Left ventricle myocardium superior (tissue), 1 donor: ENCODE measurements around the gene CRYBG1. TPM values are rescaled to one million over a fixed set of nuclear protein-coding genes. Genes with fewer than 3 reads are reported as not detected.
A peak's percentile ranks its signal among the peaks of the same experiment; 100 is the strongest.

ENCODE experiments used
- ATAC-seq: fragments of 200-7000 bp; cut with Tn5 transposase; one replicate; pipeline ENCODE4 v1.9.1; 2020; ENCODE audit warnings: mild to moderate bottlenecking, moderate library complexity
- DNase-seq: peaks from one replicate; pipeline ENCODE4 v3.0.0-alpha.2; 2020
- intact Hi-C: fragments of 100-400 bp; cut with micrococcal nuclease; formaldehyde crosslinking; loops from one replicate; pipeline ENCODE4 v1.11.0; 2022
- long read RNA-seq: library from polyadenylated mRNA; unstranded; transcript quantifications from one replicate; pipeline ENCODE4 v2.0.0, GENCODE V29; 2021
- total RNA-seq: library from RNA; stranded (reverse); fragmentation: NEBNext Ultra II Directional; extraction: Animal tissue kit (Norgen Biotek cat#: 25700); gene quantifications from one replicate; pipeline ENCODE4 v1.2.1, GENCODE V29; 2021
- donor health status: DM: no; HTN: yes; CAD: no; lungs with severe emphysema.

The CRYBG1 gene
- total RNA-seq, result 2.0 TPM
- long read RNA-seq, partial matches to known transcripts, result 2 of 2 reads
- long read RNA-seq, other reads (novel, unspliced or antisense), result 0 of 2 reads

DNA sequence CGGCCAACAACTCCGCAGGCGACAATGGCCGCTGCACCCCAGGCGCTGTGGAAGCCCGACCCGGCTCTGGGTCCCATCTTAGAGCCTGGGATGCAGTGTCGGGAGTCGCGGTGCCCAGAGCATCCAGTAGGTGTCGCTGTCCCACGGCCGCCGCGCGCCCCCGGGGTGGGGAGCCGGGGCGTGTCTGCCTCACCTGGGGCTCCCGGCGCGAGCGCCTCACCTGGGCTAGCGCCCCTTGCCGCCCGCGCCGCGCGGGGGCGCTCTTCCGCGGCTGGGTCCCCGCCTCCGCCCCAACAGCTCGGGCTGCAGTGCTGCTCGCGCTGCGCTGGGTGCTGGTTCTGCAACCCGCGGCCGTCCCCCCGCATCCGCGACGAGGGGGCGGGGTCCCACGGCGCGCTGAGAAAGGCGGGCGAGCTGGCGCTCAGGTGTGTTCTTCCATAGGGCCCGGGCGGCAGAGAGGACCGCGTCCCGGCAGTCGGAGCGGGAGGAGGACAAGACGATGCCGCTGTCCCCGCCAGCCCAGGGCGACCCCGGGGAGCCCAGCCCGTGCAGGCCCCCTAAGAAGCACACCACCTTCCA lies at the start of gene CRYBG1:
Gene CRYBG1, plus strand, starts transcription at position 308 of the 579 bp plus-strand sequence. Its CDS starts 192 bp downstream, at position 500.
- peak; percentile 78 for ATAC-seq
- intact Hi-C loops, result no loop called here
- peak; percentile 44 for DNase-seq

DNA sequence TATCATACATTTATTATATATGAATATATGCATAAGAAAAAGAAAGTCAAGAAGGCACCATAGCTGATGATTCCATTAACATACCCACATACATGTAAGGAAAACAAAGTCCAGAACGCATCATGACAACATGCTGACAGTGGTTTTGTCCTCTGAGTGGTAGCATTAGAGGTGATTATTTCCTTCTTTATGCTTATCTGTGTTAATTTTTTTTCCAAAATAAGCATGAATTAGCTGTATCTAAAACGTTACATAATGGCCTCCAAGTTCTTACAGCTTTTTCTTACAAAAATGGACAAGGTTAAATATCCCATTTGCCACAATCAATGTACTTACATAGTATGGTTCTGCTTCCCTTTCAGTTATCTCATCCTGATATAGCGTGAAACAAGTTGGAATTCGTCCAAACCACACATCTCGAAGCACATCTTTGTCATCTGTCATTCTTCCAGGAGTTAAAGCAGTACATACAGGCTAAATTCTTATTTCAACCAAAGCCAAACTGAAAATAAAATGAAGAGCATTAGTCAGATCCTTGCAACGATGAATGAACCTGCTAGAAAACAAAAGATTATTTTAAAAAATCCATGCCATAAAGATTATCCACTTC lies 44.6 kb upstream of the CRYBG1 start:
- intact Hi-C loops, result no loop called here
- ATAC-seq (no peak), DNase-seq (no peak)

- intact Hi-C loops, result no loop called here
- ATAC-seq (no peak), DNase-seq (no peak)
Observed at GRCh38 chr6:106316375-106316766, 44.1 kb upstream of the CRYBG1 start.

GRCh38 chr6:106318061-106318460 lies 42.5 kb upstream of the CRYBG1 start:
- intact Hi-C loops, result no loop called here
- ATAC-seq (peak; percentile 26), DNase-seq (no peak)

DNA sequence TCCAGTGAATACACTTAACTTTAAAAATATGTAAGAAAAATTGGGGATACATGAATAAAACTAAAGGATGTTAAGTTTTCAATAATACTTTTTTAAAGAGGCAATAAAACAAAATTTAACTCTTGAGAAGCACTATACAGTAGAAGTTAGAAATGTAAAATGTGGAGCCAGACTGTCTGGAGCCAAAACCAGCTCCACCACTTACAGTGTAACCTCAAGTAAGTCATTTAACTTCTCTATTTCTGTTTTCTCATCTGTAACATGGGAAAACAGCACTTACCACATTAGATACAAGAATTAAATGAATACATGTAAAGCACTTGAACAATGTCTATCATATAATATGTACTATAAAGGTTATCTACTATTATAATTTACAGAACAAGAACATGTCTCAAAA lies 41.7 kb upstream of the CRYBG1 start:
- DNase-seq, result no peak
- intact Hi-C loops, result no loop called here
- no peak for ATAC-seq

GRCh38 chr6:106321940-106322339 lies 38.6 kb upstream of the CRYBG1 start:
- intact Hi-C loops, result no loop called here
- DNase-seq (no peak), ATAC-seq (no peak)

GRCh38 chr6:106324726-106325335 lies 35.7 kb upstream of the CRYBG1 start:
- ATAC-seq (no peak), DNase-seq (no peak)
- intact Hi-C loops, result no loop called here

DNA sequence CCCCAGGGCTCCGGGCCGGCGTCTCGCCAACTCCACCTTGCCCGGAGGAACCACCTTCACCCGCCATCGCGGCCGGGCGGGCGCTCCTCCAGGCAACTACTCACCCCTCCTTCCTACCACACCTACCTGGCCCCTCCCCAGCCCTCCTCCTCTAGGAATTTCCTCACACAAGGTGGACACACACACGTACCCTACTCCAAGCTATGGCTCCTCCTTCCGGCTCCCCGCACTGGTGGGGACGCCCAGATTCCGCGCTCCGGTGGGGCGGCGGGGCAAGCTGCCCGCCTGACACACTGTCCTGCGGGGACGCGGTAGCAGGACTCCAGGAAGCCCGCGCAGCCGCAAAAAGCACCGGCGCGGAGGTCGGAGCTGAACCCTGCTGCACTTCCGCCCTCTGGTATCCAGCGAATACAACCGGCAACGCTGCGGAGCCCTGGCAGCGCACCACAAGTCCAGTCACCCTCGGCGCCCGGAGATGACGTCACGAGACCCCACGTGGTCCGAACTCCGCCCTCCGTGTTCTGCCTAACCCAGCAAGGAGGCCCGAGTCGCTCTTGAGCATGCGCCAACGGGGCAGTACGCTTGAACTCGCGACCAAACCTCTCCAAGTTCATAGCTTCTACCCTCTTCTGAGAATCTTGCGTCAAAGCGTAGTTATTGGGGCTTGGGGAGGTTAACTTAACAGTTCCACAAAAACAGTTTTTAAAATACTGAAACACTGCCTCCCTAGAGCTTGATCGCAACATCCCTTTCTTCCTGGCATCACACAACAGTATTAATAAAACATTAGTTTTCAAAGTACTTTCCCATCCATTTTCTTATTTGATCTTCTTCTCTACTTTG lies 35.0 kb upstream of the CRYBG1 start, which contains the start of gene ATG5:
Gene ATG5, minus strand, starts transcription at position 425 of the 843 bp plus-strand sequence. CDS start 9,552 bp downstream, outside the sequence.
- ATAC-seq (peak; percentile 99), DNase-seq (peak; percentile 100)
- intact Hi-C loops, result no loop called here

DNA sequence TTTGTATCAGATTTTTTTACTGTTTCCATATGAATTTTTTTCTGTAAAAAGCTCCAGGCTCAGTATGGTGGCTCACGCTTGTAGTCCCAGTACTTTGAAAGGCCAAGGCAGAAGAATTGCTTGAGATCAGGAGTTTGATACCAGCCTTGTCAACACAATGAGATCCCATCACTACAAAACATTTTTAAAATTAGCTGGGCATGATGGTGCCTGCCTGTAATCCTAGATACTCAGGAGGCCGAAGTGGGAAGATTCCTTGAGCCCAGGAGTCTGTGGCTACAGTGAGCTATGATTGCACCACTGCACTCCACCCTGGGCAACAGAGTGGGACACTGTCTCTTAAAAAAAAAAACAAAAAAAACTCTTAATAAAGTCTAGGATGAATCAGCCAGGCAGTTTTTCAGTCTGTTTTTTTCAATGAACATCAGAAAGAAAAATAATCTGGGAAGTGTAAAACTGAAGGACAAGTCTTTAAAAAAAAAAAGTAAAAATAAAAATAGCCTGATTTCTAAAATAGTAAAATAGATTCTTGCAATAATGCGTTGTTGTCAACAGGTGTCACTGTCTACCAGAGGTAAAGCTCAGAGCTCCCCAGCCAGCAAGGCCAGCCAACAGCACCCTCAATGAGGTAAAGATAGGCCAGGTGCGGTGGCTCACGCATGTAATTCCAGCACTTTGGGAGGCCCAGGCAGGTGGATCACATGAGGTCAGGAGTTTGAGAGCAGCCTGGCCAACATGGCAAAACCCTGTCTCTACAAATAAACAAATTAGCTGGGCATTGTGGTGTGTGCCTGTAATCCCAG lies 25.7 kb upstream of the CRYBG1 start:
- DNase-seq (peak; percentile 31), ATAC-seq (peak; percentile 48)
- intact Hi-C loops, result no loop called here

DNA sequence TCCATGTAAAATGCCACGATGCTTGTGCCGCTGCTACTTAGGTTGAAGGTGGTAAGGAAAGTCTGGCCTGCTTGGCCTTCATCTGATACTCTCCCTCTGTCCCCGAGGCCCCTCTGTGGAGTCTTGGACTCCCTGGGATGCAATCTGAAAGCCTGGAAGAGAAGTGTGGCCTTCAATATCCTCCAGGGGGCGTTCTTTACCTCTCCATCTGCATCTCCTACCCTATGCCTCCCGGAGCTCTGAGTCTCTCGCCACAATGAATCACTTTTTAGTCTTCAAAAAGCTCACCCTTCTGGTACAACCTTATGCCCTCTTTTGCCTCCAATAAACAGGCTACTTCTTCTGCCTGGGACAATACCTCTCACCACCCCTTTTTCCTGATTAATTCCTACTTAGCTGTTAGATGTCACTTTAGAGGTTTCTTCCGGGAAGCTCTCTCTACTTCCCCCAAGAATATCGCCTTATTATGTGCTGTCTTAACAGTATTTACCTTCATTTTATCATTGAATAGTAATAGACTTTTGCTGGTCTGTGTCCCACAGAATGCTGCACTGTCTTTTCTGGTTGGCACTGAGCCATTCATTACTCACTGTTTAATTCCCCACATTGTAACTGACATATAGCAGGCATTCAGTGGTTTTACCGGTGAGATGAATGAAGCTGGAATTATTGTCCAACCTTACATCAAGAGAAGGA lies 21.0 kb upstream of the CRYBG1 start:
- peak; percentile 87 for ATAC-seq
- DNase-seq, result no peak
- intact Hi-C loops, result loop anchor here (10.0 kb wide), 1 partner anchor 225 kb away; no protein-coding TSS in a partner anchor

DNA sequence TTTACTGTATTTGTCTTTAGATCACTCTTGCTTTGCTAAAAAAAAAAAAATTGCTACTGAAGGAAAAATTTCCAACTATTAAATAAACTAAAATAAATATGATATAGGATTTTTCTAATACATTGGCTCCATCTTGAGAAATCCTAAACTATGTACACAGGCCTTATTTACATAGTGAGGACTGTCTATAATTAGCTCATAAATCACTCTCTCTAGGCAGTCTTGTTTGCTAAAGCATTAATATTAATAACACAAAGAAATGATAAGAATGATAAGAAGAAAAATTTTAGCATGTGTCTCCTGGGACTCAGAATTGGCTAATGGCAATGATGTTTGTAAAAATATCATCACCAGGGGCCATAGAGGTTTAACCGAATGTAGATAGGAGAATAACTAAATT lies 13.3 kb upstream of the CRYBG1 start:
- ATAC-seq (no peak), DNase-seq (no peak)
- intact Hi-C loops, result loop anchor here (10.0 kb wide), 1 partner anchor 218 kb away; no protein-coding TSS in a partner anchor

DNA sequence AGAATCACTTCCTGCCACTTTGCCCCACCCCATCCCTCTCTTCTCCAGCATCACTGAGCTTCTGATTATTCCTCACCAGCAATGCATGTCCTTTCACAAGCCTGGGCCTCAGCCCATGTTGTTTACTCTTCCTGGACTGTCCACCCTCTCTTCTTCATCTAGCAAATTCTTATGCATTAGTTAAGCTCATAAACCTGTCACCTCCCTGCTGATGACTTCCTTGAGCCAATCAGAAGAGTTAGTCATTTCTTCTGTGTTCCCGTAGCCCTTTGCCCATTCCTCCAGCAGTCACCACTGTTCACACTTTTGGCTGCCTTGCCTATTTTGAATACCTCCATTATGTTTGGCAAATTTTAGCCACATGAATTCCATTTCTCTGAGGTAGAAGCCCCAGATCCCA lies 4.1 kb upstream of the CRYBG1 start:
- DNase-seq (no peak), ATAC-seq (no peak)
- intact Hi-C loops, result no loop called here

GRCh38 chr6:106359959-106360409 lies 533 bp upstream of the CRYBG1 start:
- ATAC-seq, result no peak

DNA sequence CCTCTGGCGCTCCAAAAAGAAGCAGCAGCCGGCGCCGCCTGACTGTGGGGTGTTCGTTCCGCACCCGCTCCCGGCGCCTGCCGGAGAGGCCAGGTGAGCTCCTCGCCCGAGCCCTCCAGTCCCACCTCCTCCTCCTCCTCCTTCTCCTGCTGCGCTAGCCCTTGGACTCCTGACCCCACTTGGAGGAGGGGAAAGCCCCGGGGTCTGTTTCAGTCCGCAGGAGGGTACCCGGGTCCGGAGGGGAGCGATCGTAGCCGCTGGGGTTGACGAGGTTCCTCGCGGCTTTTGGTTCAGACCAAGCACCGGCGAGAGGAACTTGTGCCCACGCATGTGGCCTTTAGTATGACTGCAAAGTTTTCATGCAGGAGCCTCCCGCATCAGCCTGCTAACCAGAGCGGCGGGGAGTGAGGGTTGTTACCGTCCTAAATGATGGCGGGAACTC lies 493 bp downstream of the CRYBG1 start:
- ATAC-seq (no peak), DNase-seq (no peak)
- intact Hi-C loops, result no loop called here

More at GRCh38 chr6:106359959-106360409, 533 bp upstream of the CRYBG1 start:
- intact Hi-C loops, result no loop called here
- DNase-seq, result no peak

GRCh38 chr6:106363401-106364138 lies 3.1 kb downstream of the CRYBG1 start:
- DNase-seq (no peak), ATAC-seq (no peak)
- intact Hi-C loops, result no loop called here

DNA sequence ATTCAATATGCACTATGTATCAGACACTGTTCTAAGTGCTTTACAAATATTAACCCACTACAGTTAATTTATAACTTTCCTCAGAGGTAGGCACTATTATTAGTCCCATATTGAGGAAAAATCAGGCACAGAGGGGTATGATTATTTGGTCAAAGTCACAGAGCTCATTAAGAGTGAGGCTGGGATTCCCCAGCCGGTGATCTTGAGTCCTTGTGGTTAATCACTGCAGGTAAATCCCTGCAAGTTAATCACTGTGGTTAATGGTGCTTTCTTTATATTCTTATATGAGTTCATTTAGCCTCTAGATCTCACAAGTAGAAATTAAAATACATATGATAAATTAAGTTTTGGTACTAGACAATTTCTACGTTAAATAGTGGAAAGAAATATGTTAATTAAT lies 9.2 kb downstream of the CRYBG1 start:
- ATAC-seq, result no peak
- intact Hi-C loops, result no loop called here
- no peak for DNase-seq

DNA sequence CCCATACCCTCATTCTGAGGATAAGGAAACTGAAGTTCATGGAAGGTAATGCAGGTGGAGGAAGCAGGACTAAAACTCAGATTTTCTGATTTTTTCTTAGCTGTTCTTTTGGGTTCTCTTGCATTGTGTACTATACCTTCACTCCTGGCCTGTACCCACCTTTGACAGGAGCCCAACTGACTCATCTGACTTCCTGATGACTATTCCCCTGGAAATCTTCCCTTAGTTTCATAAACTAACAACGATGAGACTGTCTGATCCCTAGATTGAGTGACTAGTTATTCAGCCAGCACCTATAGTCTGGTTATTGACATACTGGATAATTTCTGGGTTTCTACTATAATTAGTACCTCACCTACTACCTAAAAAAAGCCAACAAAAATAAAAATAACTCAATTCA lies 10.1 kb downstream of the CRYBG1 start:
- intact Hi-C loops, result no loop called here
- no peak for DNase-seq
- ATAC-seq, result no peak
